ENCODE measurements around the gene GSAP.

The GSAP gene

DNA sequence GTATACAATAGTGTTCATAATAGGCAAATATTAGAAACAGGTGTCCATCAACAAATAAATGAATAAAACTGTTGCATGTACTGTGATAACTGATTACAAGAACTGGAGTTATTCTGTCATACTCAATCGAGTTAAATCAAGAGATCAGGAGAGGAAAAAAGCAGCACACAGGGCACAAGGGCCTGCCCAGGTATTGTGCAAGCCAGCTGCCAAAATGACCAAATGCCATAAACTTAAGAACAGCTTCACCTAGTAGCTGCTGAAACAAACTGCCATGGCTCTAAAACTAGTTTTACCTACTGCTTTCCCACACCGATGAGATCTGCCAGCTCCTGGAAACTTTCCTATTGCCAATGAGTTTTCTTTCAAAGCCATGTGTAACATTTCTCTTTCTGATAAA, 12.2 kb downstream of the GSAP start:
- no peak for DNase-seq

- no peak for DNase-seq
Measured at GRCh38 chr7:77402818-77403217, 13.3 kb downstream of the GSAP start.

DNA sequence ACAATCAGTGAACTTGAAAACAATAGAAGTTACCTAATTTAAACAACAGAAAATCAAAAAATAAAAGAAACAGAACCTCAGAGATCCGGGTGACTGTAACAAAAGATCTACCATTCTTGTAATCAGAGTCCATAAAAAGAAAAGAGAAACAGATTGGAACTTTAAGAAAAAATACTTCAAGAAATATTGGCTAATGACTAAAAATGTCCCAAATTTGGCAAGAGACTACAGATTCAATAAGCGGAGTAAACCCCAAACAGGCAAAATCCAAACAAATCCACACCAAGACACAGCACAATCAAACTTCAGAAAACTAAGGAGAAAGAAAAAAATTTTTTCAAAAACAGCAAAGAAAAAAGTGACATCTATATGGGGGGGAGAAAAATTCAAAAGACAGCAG, 15.1 kb downstream of the GSAP start:
- no peak for DNase-seq

DNA sequence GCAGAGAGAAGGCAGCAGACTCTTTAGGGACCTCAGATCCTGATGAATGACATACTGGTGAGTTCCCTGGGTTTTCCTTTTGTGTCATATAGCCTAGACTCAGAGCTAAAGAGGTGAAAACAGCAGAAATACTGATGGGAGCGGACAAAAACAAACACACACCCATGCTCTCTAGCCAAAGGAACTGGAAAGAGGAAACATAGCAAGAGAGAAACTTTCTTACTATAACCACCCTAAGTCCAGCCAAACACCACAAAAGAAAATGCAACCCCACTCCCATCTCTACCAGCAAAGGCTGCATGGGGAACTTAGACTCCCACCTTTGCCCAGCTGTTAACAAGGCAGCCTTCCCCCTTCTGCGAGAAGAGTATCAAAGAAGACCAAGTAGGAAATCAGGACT, 16.3 kb downstream of the GSAP start:
- no peak for DNase-seq

DNA sequence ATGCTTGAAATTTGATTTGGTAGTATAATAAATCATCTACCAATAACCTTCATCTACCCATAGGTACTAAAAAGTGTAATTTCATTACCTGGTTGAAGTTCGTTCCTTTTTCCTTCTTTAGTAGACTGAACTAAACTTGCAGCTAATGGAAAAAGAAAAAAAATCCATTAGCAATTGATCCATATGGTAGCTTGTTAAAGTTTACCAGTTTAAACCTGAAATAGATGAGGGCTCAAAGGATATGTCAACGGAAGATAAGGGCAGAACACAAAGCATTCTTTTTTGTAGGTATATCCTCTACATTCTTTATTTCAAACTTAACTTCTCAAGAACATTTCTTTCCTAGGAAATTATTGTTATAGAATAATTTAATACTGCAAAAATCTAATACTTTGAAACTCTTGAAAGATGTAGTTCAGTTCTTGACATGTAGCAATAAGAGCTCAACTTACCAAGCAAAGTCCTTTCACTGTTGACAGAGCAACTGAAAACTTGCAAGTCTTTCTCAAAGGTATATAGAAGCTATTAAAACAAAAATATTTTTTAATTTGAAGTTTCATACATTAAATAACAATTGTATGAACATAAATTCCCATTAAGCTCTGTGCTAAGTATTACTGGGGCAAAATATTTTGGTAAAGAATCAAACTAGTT, 19.1 kb downstream of the GSAP start:
- no peak for DNase-seq

DNA sequence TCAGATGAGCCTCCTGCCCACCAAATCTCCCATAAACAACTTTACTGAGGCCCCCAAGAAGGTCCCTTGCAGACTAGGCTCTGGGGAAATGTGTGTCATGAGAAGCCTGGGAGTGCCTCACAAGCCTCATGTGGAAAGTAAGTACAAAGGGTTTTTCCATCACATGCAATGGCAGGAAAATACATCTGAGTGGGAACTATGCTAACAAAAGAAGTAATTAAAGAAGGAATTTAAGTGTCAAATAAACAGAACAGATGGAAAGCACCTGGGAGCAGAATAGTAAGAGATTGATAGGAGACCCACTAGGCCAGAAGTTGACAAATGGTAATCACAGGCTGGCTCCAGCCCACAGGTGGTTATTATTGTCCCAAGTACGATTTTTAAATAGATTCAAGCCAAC, 20.5 kb downstream of the GSAP start:
- no peak for DNase-seq

DNA sequence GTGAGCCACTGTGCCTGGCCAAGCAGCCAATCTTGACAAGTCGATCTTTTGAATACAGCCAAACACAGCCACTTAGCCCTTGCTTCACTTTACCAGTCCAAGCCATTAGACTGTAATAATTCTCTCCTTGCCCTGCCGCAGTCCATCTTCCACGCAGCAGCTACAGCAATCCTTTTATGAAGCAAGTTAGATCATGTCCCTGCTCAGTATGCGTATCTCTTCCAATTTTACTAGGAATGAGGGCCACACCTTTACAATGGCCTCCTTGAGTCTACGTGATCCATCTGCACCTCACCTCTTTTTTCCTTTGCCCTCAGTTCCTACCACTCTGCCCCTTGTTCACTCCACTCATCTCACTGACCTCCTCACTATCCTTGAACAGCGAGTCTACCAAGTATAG, 22.2 kb downstream of the GSAP start:
- DNase-seq: no peak

DNA sequence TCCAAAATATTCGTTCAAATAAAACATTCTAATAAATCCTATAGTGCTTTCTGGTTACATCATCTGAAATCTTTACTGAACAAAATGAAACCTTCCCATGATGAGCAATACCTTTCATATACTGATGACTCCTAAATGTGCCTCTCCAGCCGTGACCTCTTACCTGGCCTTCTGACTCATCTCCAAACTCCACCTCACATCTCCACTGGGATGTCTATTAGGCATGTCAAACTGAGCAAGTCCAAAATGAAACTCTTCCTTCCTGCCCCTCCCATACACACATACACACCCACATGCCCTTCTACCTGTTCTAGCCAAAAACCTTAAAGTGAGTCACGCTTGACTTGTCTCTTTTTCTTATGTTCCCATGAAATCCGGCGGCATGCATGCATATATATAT, 22.9 kb downstream of the GSAP start:
- peak; percentile 50 to 63 for DNase-seq

DNA sequence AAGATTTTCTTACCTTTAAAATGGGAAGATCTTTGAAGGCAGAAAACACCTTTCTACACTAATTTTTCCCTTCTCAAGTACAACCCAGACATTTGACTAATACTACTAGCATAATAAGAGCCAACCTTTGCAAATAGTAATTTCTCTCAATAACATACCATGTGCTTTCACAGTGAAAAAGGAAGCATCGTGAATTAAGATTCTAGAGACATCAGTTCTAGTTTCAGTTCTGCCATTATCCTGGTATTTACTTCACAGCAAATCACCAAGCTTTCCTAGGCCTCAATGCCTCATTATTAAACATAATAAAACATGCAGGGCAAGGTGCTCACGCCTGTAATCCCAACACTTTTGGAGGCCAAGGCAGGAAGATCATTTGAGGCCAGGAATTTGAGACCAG, 24.9 kb downstream of the GSAP start:
- no peak for DNase-seq

DNA sequence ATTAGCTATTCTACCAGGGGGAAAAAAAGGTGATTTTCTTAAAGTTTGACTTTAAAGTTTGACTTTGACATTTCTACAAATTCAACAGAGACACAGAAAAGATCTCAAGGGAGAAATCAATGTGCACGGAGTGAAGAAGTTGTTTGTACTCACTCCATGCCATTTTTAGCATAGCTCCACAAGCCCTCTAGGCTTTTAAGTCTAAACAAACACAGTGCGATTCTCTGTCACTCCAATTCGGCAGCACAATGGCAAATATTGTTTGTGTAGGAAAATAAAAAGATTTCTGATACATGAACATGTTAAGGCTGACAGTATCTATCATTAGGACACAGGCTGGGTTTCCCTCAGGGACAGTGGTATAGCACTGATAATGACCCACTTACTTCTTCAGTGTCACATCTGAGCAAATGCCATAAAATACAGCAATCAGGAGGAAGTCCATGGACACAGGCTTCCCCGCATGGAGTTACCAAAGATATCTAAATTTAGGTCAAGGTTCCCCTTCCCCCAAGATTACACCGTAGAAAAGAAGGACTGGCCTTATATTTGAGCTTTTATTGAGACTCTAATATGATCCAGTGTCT, 28.0 kb downstream of the GSAP start:
- no peak for DNase-seq

DNA sequence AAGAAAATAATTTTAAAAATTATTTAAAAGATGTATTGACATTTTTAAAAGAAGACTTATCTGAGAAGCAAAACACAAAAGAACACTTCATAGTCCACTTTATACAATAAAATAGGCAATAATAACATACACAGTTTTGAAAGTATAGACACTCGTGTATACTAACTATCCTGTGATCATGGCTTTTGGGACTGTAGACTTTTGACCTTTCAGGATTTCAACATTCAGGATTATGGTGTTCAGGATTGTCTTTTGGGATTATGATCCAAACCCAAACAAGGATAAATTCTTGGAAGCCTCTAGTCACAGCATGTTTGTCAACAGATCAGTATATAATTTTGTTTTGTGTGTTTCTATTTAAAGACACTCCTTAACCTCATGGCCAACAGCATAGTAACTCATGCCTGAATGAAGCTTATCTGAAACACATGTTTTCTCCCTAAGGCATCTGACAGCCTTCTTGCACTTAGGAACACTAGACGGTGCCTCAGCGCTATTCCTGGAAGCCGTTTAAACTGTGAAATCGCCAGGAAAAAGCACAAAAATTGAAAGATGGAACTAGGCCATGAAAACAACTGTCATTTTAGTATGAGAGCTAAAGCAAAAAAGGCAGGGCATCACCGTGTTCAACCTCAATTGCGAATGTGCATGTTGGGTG, 29.9 kb downstream of the GSAP start:
- no peak for DNase-seq

DNA sequence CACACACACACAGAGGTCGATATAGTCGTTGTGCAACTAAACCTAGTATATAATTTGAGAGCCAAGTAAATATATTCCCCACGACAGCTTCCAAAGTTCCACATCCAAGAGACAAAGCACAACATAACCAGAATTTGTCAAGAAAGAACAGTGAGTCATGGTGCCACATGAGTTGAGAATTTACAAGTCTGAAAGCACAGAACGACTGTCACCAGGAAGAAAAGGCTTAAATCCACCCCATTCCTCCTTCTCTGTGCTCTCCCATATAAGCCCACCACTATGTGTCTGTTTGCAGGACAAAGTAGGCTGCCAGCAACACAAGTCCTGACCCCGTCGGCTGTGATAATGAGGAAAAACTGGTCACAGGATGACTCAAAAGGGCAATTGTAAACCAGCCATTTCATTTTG, 32.8 kb downstream of the GSAP start:
- no peak for DNase-seq

DNA sequence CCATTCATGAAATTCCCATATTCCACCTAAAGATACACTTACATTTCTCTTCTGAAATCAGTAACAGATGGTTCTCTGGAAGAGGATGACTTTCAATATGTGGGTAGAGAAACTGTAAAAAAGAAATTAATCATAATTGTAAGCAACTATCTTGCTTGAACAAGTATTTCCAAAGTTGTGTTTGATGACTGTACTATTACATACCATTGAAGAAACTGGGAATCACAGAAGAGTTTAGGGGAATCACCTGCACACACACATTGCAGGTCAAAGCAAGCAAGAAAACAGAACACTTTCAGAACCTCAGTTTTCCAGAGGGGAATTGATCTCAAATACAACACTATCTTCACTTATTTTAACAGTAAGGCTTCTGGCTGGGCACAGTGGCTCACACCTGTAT, 33.6 kb downstream of the GSAP start:
- no peak for DNase-seq

- DNase-seq: no peak
Measured at GRCh38 chr7:77378584-77378983, 37.6 kb downstream of the GSAP start.

- DNase-seq: no peak
Measured at GRCh38 chr7:77370606-77371005, 45.5 kb downstream of the GSAP start.

- no peak for DNase-seq
Measured at GRCh38 chr7:77368974-77369373, 47.2 kb downstream of the GSAP start.

DNA sequence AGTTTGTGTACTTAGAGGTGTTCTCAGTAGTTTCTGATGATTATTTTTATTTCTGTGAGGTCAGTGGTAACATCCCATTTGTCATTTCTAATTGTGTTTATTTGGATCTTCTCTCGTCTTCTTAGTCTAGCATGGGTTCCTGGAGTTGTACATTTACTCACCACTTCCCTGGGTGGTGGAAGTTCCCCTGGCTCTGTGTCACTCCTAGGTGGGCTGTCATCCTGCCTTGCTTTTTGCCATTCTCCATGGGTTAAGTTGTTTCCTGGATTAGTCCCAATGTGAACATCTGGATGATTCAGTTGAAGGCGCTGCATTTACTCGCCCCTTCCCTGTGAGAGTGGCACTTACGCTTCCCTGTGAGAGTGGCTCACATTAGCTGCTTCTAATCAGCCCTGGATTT, 48.2 kb downstream of the GSAP start:
- DNase-seq: no peak

GRCh38 chr7:77362905-77363304, 53.2 kb downstream of the GSAP start:
- no peak for DNase-seq

GRCh38 chr7:77360969-77361368, 55.2 kb downstream of the GSAP start:
- DNase-seq: no peak

GRCh38 chr7:77360104-77360503, 56.0 kb downstream of the GSAP start:
- no peak for DNase-seq

GRCh38 chr7:77359599-77359998, 56.5 kb downstream of the GSAP start:
- no peak for DNase-seq

DNA sequence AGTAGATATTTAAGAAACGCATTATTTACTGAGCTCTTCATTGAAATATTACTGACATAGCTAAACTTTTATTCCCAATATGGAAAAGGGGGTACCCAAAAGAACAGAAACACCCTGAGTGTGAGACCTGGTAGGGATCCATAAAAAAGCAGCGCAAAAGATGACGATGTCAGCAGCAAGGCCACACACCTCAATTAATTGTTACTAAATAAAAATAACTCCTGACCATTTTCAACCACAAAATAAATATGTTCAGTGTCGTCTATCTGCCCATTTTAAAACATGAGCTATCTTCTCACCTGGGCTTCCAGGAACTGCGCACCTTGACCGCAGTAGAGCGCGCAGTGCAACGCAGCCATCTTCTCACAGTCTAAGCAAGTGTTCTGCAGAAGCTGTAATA, 61.2 kb downstream of the GSAP start:
- no peak for DNase-seq

DNA sequence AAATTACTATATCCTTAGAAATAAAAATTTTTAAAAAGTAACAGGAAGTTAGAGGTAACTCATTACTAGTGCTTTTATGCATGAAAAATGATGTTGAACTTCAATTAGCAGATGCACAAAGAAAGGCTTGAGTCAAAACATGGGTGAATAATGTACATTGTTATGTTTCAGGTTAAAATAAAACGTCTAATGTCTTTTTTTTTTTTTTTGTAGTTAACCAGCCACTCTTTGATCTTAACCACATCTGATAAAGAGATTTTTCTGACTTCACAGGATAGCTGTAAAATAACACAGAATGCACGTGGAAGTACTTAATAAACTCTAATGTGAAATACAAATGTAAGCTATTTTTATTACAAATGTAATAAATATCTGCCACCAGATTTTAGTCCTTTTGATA, 61.7 kb downstream of the GSAP start:
- DNase-seq: no peak

- DNase-seq: no peak
Measured at GRCh38 chr7:77353911-77354310, 62.2 kb downstream of the GSAP start.

GRCh38 chr7:77353407-77353721, 62.8 kb downstream of the GSAP start:
- no peak for DNase-seq
